ENCODE data around the gene TAF4. TPM values are rescaled to one million over a fixed set of nuclear protein-coding genes. Genes with fewer than 3 reads are reported as not detected.
A peak's percentile ranks its signal among the peaks of the same experiment; 100 is the strongest.

The TAF4 gene
- total RNA-seq, 1 donor from 2014 or later, result 28.1 TPM

GRCh38 chr20:62052336-62052841 lies 13.3 kb downstream of the TAF4 start:
- no peak for TF ChIP-seq CTCF (IDR thresholded peaks at IDR 0.05; ENCODE audit: unreplicated experiment)
- Mint-ChIP-seq H3K36me3 (peaks cover 9% of the 10 kb centered on the region), H3K4me1 (peaks cover 17% of the 10 kb centered on the region), H3K9me3 (no peaks in the 10 kb centered on the region), H3K27ac (no peak overlapping the region), H3K4me3 (no peak overlapping the region), H3K27me3 (ENCODE audit: low read depth) (no peaks in the 10 kb centered on the region)
- DNase-seq (ENCODE audit: low spot score in 2 of 2, unreplicated experiment in 2 of 2), result no peak

- peaks cover 9% of the 10 kb centered on the region for H3K36me3 Mint-ChIP-seq
- H3K4me1 Mint-ChIP-seq, result peaks cover 17% of the 10 kb centered on the region
- DNase-seq (ENCODE audit: low spot score in 2 of 2, unreplicated experiment in 2 of 2), result no peak
- H3K27me3 Mint-ChIP-seq (ENCODE audit: low read depth), result no peaks in the 10 kb centered on the region
- no peak overlapping the region for H3K4me3 Mint-ChIP-seq
- TF ChIP-seq CTCF (IDR thresholded peaks at IDR 0.05; ENCODE audit: unreplicated experiment), result no peak
- H3K27ac Mint-ChIP-seq, result peak overlapping the region; percentile 64
- no peaks in the 10 kb centered on the region for H3K9me3 Mint-ChIP-seq
These were observed 14.0 kb downstream of the TAF4 start for GRCh38 chr20:62051546-62052255.

GRCh38 chr20:62051144-62051543 lies 14.5 kb downstream of the TAF4 start:
- Mint-ChIP-seq H3K27me3 (ENCODE audit: low read depth) (no peaks in the 10 kb centered on the region), H3K36me3 (peaks cover 9% of the 10 kb centered on the region), H3K4me3 (no peak overlapping the region), H3K9me3 (no peaks in the 10 kb centered on the region), H3K27ac (peak overlapping the region; percentile 64), H3K4me1 (peaks cover 17% of the 10 kb centered on the region)
- no peak for TF ChIP-seq CTCF (IDR thresholded peaks at IDR 0.05; ENCODE audit: unreplicated experiment)
- no peak for DNase-seq (ENCODE audit: low spot score in 2 of 2, unreplicated experiment in 2 of 2)

- Mint-ChIP-seq H3K27me3 (ENCODE audit: low read depth) (no peaks in the 10 kb centered on the region), H3K36me3 (peaks cover 5% of the 10 kb centered on the region), H3K4me1 (peaks cover 17% of the 10 kb centered on the region), H3K4me3 (no peak overlapping the region), H3K9me3 (no peaks in the 10 kb centered on the region), H3K27ac (peak overlapping the region; percentile 48)
- TF ChIP-seq CTCF (IDR thresholded peaks at IDR 0.05; ENCODE audit: unreplicated experiment), result no peak
- DNase-seq (ENCODE audit: low spot score in 2 of 2, unreplicated experiment in 2 of 2), result peak in 1 of 2 experiments; percentile 12
These were observed 15.2 kb downstream of the TAF4 start for GRCh38 chr20:62050166-62051120.

GRCh38 chr20:62049342-62050165 lies 16.1 kb downstream of the TAF4 start:
- H3K27ac Mint-ChIP-seq, result no peak overlapping the region
- H3K4me3 Mint-ChIP-seq, result no peak overlapping the region
- TF ChIP-seq CTCF (IDR thresholded peaks at IDR 0.05; ENCODE audit: unreplicated experiment), result no peak
- no peaks in the 10 kb centered on the region for H3K36me3 Mint-ChIP-seq
- no peaks in the 10 kb centered on the region for H3K27me3 Mint-ChIP-seq (ENCODE audit: low read depth)
- peak in 1 of 2 experiments; percentile 11 for DNase-seq (ENCODE audit: low spot score in 2 of 2, unreplicated experiment in 2 of 2)
- H3K9me3 Mint-ChIP-seq, result no peaks in the 10 kb centered on the region
- peaks cover 20% of the 10 kb centered on the region for H3K4me1 Mint-ChIP-seq
